ENCODE measurements around the gene PTOV1.

GRCh38 chr19:49838885-49839588 lies 11.9 kb upstream of the PTOV1 start:
- TF ChIP-seq CTCF (IDR thresholded peaks at IDR 0.05), result no peak
- TF ChIP-seq EP300 (IDR thresholded peaks at IDR 0.05), result no peak
- no peak for TF ChIP-seq POLR2AphosphoS5 (IDR thresholded peaks at IDR 0.05)
- no peak for TF ChIP-seq POLR2A (IDR thresholded peaks at IDR 0.05)
